ENCODE measurements around the gene PPRC1.

GRCh38 chr10:102167861-102168260 is 35.0 kb downstream of the PPRC1 start:
- TF ChIP-seq CTCF (IDR thresholded peaks at IDR 0.05; ENCODE audit: poor library complexity) = no peak
- TF ChIP-seq EZH2 (IDR thresholded peaks at IDR 0.05; ENCODE audit: borderline replicate concordance) = no peak

Data from hepatocyte (in vitro differentiated cells).